ENCODE data around the gene OR2F1. TPM values are rescaled to one million over a fixed set of nuclear protein-coding genes. Genes with fewer than 3 reads are reported as not detected.

Gene OR2F1
- total RNA-seq, 1 donor from 2014 or later, result not detected

DNA sequence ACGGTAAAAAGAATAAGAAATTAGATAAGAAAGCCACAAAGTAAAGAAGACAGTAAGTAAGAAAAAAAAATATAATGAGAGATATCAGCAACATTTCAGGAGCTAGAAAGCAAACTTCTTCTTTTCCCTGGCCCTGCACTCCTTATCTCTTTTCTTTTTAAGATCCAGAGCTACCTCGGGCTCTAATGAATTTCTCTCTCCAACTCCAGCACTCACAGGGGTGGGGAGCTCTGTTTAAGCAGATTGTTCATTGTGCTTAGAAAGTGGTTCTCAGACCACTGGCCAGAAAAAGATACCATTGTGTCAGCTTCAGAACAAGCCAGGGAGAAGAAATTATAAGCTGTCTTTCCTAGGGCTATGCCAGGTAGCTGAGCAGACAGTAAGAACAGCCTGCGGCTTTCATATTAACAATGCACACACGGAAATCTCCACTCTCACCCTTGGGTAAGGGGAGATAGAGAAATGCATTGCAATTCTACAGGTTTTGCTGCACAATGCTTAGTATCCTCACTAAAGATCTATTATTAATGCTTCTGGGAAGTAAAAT lies 19.3 kb downstream of the OR2F1 start:
- POLR2A ChIA-PET, result no interaction called here
- Mint-ChIP-seq H3K4me3 (no peak overlapping the region), H3K4me1 (no peaks in the 10 kb centered on the region), H3K27me3 (no peaks in the 10 kb centered on the region), H3K27ac (no peak overlapping the region), H3K9me3 (peaks cover 2% of the 10 kb centered on the region), H3K36me3 (ENCODE audit: low read depth) (no peaks in the 10 kb centered on the region)
- intact Hi-C loops (cut with micrococcal nuclease), result no loop called here
- DNase-seq (no peak), ATAC-seq (ENCODE audit: low read depth) (no peak)
- CTCF ChIA-PET, result no interaction called here
- TF ChIP-seq, protein P1, sequence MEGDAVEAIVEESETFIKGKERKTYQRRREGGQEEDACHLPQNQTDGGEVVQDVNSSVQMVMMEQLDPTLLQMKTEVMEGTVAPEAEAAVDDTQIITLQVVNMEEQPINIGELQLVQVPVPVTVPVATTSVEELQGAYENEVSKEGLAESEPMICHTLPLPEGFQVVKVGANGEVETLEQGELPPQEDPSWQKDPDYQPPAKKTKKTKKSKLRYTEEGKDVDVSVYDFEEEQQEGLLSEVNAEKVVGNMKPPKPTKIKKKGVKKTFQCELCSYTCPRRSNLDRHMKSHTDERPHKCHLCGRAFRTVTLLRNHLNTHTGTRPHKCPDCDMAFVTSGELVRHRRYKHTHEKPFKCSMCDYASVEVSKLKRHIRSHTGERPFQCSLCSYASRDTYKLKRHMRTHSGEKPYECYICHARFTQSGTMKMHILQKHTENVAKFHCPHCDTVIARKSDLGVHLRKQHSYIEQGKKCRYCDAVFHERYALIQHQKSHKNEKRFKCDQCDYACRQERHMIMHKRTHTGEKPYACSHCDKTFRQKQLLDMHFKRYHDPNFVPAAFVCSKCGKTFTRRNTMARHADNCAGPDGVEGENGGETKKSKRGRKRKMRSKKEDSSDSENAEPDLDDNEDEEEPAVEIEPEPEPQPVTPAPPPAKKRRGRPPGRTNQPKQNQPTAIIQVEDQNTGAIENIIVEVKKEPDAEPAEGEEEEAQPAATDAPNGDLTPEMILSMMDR (IDR thresholded peaks at IDR 0.05), result no peak

- Mint-ChIP-seq H3K36me3 (ENCODE audit: low read depth) (no peaks in the 10 kb centered on the region), H3K27ac (no peak overlapping the region), H3K9me3 (peaks cover 2% of the 10 kb centered on the region), H3K4me1 (no peaks in the 10 kb centered on the region), H3K27me3 (no peaks in the 10 kb centered on the region), H3K4me3 (no peak overlapping the region)
- DNase-seq, result no peak
- CTCF ChIA-PET, result no interaction called here
- intact Hi-C loops (cut with micrococcal nuclease), result no loop called here
- POLR2A ChIA-PET, result no interaction called here
- no peak for ATAC-seq (ENCODE audit: low read depth)
- TF ChIP-seq, protein P1 (IDR thresholded peaks at IDR 0.05), result no peak
Observed at GRCh38 chr7:143974459-143974858, 19.8 kb downstream of the OR2F1 start.

GRCh38 chr7:143975617-143976016 lies 21.0 kb downstream of the OR2F1 start:
- DNase-seq (no peak), ATAC-seq (ENCODE audit: low read depth) (no peak)
- H3K4me3 Mint-ChIP-seq, result no peak overlapping the region
- H3K27ac Mint-ChIP-seq, result no peak overlapping the region
- H3K9me3 Mint-ChIP-seq, result peaks cover 2% of the 10 kb centered on the region
- ChIA-PET POLR2A (no interaction called here), CTCF (no interaction called here)
- intact Hi-C loops (cut with micrococcal nuclease), result no loop called here
- H3K4me1 Mint-ChIP-seq, result no peaks in the 10 kb centered on the region
- no peaks in the 10 kb centered on the region for H3K36me3 Mint-ChIP-seq (ENCODE audit: low read depth)
- H3K27me3 Mint-ChIP-seq, result no peaks in the 10 kb centered on the region
- TF ChIP-seq, protein P1 (IDR thresholded peaks at IDR 0.05), result no peak

GRCh38 chr7:143978585-143978984 lies 23.9 kb downstream of the OR2F1 start:
- ChIA-PET POLR2A (no interaction called here), CTCF (no interaction called here)
- no peak for ATAC-seq (ENCODE audit: low read depth)
- no peaks in the 10 kb centered on the region for H3K4me1 Mint-ChIP-seq
- H3K4me3 Mint-ChIP-seq, result no peak overlapping the region
- no peaks in the 10 kb centered on the region for H3K36me3 Mint-ChIP-seq (ENCODE audit: low read depth)
- intact Hi-C loops (cut with micrococcal nuclease), result no loop called here
- no peaks in the 10 kb centered on the region for H3K27me3 Mint-ChIP-seq
- H3K27ac Mint-ChIP-seq, result no peak overlapping the region
- no peaks in the 10 kb centered on the region for H3K9me3 Mint-ChIP-seq
- TF ChIP-seq, protein P1 (IDR thresholded peaks at IDR 0.05), result no peak
- no peak for DNase-seq

DNA sequence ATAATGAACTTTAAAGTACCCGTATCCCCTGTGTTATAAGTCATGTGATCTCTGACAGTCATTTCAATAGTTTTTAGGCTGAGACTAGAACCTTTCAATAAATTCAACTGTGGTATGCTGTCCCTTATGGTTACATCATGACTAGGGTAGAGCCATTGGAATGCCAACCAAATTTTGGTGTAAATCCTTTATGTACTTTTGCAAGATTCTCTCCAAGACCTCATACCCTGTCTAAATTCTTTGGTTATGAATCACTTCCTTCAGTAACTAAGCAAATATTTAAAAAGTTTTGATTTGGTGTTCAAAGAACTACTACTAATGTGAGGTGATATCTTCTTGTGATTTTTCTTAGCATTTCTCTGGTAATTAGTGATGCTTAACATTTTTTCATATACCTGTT lies 24.7 kb downstream of the OR2F1 start:
- CTCF ChIA-PET, result no interaction called here
- no peak overlapping the region for H3K27ac Mint-ChIP-seq
- POLR2A ChIA-PET, result no interaction called here
- no peak overlapping the region for H3K4me3 Mint-ChIP-seq
- intact Hi-C loops (cut with micrococcal nuclease), result no loop called here
- ATAC-seq (ENCODE audit: low read depth) (no peak), DNase-seq (no peak)
- TF ChIP-seq, protein P1 (IDR thresholded peaks at IDR 0.05), result no peak
- no peaks in the 10 kb centered on the region for H3K36me3 Mint-ChIP-seq (ENCODE audit: low read depth)
- no peaks in the 10 kb centered on the region for H3K4me1 Mint-ChIP-seq
- H3K9me3 Mint-ChIP-seq, result no peaks in the 10 kb centered on the region
- H3K27me3 Mint-ChIP-seq, result no peaks in the 10 kb centered on the region

All from activated B cell treated with CpG ODN at 0.5 μM for 24 hours (primary cell).